SK-N-SH (cell line): ENCODE data around the gene SLC2A14. TPM values are rescaled to one million over a fixed set of nuclear protein-coding genes. Genes with fewer than 3 reads are reported as not detected.
"Not testable (repeated sequence)": the region's sequence is repeated elsewhere in the genome, so short reads cannot be mapped to it uniquely, and the experiment has no call there.

Source experiments
- CTCF ChIA-PET: fragments of 300-600, 350-600 bp; formaldehyde crosslinking; extraction: SDS; loops from one replicate; lab custom pipeline; 2021; lab: Yijun Ruan, JAX
- POLR2A ChIA-PET: fragments of 350-600 bp; sonication (Branson Sonifier 250); formaldehyde crosslinking; extraction: SDS; loops from one replicate; lab custom pipeline; 2020; ENCODE audit warnings: antibody characterized with exemption, inconsistent platforms; lab: Yijun Ruan, JAX
- DNase-seq: peaks from one replicate; pipeline ENCODE4 v3.0.0; 2012
- H2AFZ ChIP-seq: fragments of 200-600 bp; sonication (generic); 2 replicates; pipeline ENCODE4 v1.8.1; 2016; ENCODE audit warnings: antibody characterized with exemption, mild to moderate bottlenecking, low read depth
- H3F3A ChIP-seq: fragments of 200-600 bp; sonication (generic); replicated peaks from 2 replicates; pipeline ENCODE3; 2016; ENCODE audit warnings: antibody characterized with exemption, mild to moderate bottlenecking; ENCODE audit not compliant: insufficient read depth
- H3K27ac ChIP-seq, 2 experiments: fragments of 200-500 bp in 1 of 2; fragments of 200-600 bp in 1 of 2; sonication (Bioruptor generic) in 1 of 2; sonication (generic), shearing (Covaris generic) in 1 of 2; 2 replicates each; pipeline versions ENCODE4 v1.5.1 to v1.6.1; 2014 to 2016; ENCODE audit warnings: low read depth in 2 of 2, inconsistent platforms in 1 of 2, low read length in 1 of 2, mild to moderate bottlenecking in 1 of 2, mixed read lengths in 1 of 2
- H3K27me3 ChIP-seq: fragments of 200-600 bp; sonication (generic), shearing (Covaris generic); 2 replicates; pipeline ENCODE4 v1.6.1; 2016; ENCODE audit warnings: mixed run types; ENCODE audit not compliant: insufficient read depth
- H3K36me3 ChIP-seq, 2 experiments: fragments of 200-500 bp in 1 of 2; fragments of 200-600 bp in 1 of 2; sonication (Bioruptor generic) in 1 of 2; sonication (generic) in 1 of 2; replicated peaks in 1 of 2; 2 replicates each; pipeline versions ENCODE3 to v1.5.1; 2014 to 2016; ENCODE audit warnings: low read length in 1 of 2, mild to moderate bottlenecking in 1 of 2; ENCODE audit not compliant: insufficient read depth in 2 of 2, control insufficient read depth in 1 of 2
- H3K4me1 ChIP-seq, 2 experiments: fragments of 200-500 bp in 1 of 2; fragments of 200-600 bp in 1 of 2; sonication (Bioruptor generic) in 1 of 2; sonication (generic), shearing (Covaris generic) in 1 of 2; 2 replicates each; pipeline versions ENCODE4 v1.5.1 to v1.6.1; 2014 to 2016; ENCODE audit warnings: low read depth in 1 of 2, low read length in 1 of 2, mixed run types in 1 of 2; ENCODE audit not compliant: insufficient read depth in 2 of 2, control insufficient read depth in 1 of 2
- H3K4me2 ChIP-seq: fragments of 200-600 bp; sonication (generic), shearing (Covaris generic); 2 replicates; pipeline ENCODE4 v1.6.1; 2017; ENCODE audit warnings: mixed run types
- H3K4me3 ChIP-seq, 2 experiments: fragments of 200-500 bp in 1 of 2; fragments of 200-600 bp in 1 of 2; sonication (Bioruptor generic) in 1 of 2; sonication (generic), shearing (Covaris generic) in 1 of 2; 2 replicates each; pipeline versions ENCODE4 v1.5.1 to v1.8.1; 2014 to 2016; ENCODE audit warnings: low read depth in 2 of 2, inconsistent platforms in 1 of 2, low read length in 1 of 2, mild to moderate bottlenecking in 1 of 2, mixed read lengths in 1 of 2, moderate library complexity in 1 of 2
- H3K79me2 ChIP-seq: fragments of 200-600 bp; sonication (generic); 2 replicates; pipeline ENCODE4 v1.8.1; 2017; ENCODE audit warnings: mild to moderate bottlenecking; ENCODE audit not compliant: insufficient read depth
- H3K9ac ChIP-seq: fragments of 200-600 bp; sonication (generic); 2 replicates; pipeline ENCODE4 v1.6.1; 2017; ENCODE audit warnings: mixed run types
- H3K9me2 ChIP-seq: fragments of 200-600 bp; sonication (generic); 2 replicates; pipeline ENCODE4 v1.6.1; 2017; ENCODE audit warnings: mixed run types
- H3K9me3 ChIP-seq: fragments of 200-600 bp; sonication (generic); 2 replicates; pipeline ENCODE4 v1.6.1; 2017; ENCODE audit warnings: mixed run types, mild to moderate bottlenecking, moderate library complexity
- H4K20me1 ChIP-seq: fragments of 200-600 bp; sonication (generic); 2 replicates; pipeline ENCODE4 v1.6.1; 2017; ENCODE audit warnings: mild to moderate bottlenecking, mixed run types; ENCODE audit not compliant: insufficient read depth
- EP300 ChIP-seq, 2 experiments: IDR thresholded peaks; 2 replicates each; pipeline versions ENCODE4 v1.4.0 to v1.6.1; 2012; ENCODE audit warnings: borderline replicate concordance in 1 of 2, low read depth in 1 of 2, low read length in 1 of 2
- FOXJ3 ChIP-seq: sonication (generic); formaldehyde crosslinking; IDR thresholded peaks from 2 replicates; pipeline ENCODE4 v1.5.1; 2020; ENCODE audit warnings: mild to moderate bottlenecking, missing genetic modification reagents
- GABPA ChIP-seq: IDR thresholded peaks from 2 replicates; pipeline ENCODE4 v1.4.0; 2012; ENCODE audit warnings: low read depth, mild to moderate bottlenecking
- IRF3 ChIP-seq: fragments of 150-350 bp; IDR thresholded peaks from 2 replicates; pipeline ENCODE4 v1.6.1; 2016; ENCODE audit warnings: mild to moderate bottlenecking, low read depth, low read length
- JUND ChIP-seq: IDR thresholded peaks from 2 replicates; pipeline ENCODE4 v1.4.0; 2012
- MAX ChIP-seq: IDR thresholded peaks from 2 replicates; pipeline ENCODE4 v1.4.0; 2012; ENCODE audit warnings: low read depth
- MXI1 ChIP-seq: IDR thresholded peaks from 2 replicates; pipeline ENCODE4 v1.6.1; 2012; ENCODE audit warnings: mild to moderate bottlenecking, low read depth, low read length, improper control_type of control experiment
- PBX3 ChIP-seq: IDR thresholded peaks from 2 replicates; pipeline ENCODE4; 2012
- POLR2AphosphoS5 ChIP-seq: IDR thresholded peaks from 2 replicates; pipeline ENCODE4 v1.6.1; 2012; ENCODE audit warnings: low read depth, low read length
- RCOR1 ChIP-seq: fragments of 150-350 bp; IDR thresholded peaks from 2 replicates; pipeline ENCODE4 v1.6.1; 2017; ENCODE audit warnings: antibody characterized with exemption, low read length
- REST ChIP-seq: IDR thresholded peaks from 2 replicates; pipeline ENCODE4 v1.6.1; 2012; ENCODE audit warnings: mild to moderate bottlenecking, low read depth, low read length, moderate library complexity
- RFX5 ChIP-seq: IDR thresholded peaks from 2 replicates; pipeline ENCODE4 v1.6.1; 2012; ENCODE audit warnings: mild to moderate bottlenecking, improper control_type of control experiment, low read length
- RXRA ChIP-seq: IDR thresholded peaks from 2 replicates; pipeline ENCODE4 v1.4.0; 2012; ENCODE audit warnings: low read depth, mild to moderate bottlenecking, borderline replicate concordance
- SIN3A ChIP-seq: IDR thresholded peaks from 2 replicates; pipeline ENCODE4 v1.6.1; 2012; ENCODE audit warnings: low read depth, mild to moderate bottlenecking, low read length, moderate library complexity, borderline replicate concordance
- SMC3 ChIP-seq: IDR thresholded peaks from 2 replicates; pipeline ENCODE4 v1.6.1; 2012; ENCODE audit warnings: low read depth, low read length, improper control_type of control experiment
- TAF1 ChIP-seq: IDR thresholded peaks from 2 replicates; pipeline ENCODE4 v1.6.1; 2012; ENCODE audit warnings: low read depth, mild to moderate bottlenecking, low read length, moderate library complexity, borderline replicate concordance
- TCF12 ChIP-seq: IDR thresholded peaks from 2 replicates; pipeline ENCODE4 v1.4.0; 2012
- TEAD4 ChIP-seq: IDR thresholded peaks from 2 replicates; pipeline ENCODE4 v1.4.0; 2012; ENCODE audit warnings: mild to moderate bottlenecking, borderline replicate concordance; ENCODE audit not compliant: insufficient read depth
- USF1 ChIP-seq: IDR thresholded peaks from 2 replicates; pipeline ENCODE4 v1.4.0; 2012; ENCODE audit warnings: low read depth, borderline replicate concordance
- YY1 ChIP-seq: IDR thresholded peaks from 2 replicates; pipeline ENCODE4 v1.4.0; 2012; ENCODE audit warnings: low read depth, mild to moderate bottlenecking
- WGBS: methylation state at CpG from one replicate; pipeline ENCODE4 v1.1.6; 2017; ENCODE audit warnings: low lambda C conversion rate; 5-methylcytosine and 5-hydroxymethylcytosine counted together
- polyA plus RNA-seq, 3 experiments: library from polyadenylated mRNA; depleted of rRNA; stranded (reverse); fragments of >200 nt; gene quantifications; 2 replicates each; pipeline ENCODE4 v1.2.3, GENCODE V29; 2012

The SLC2A14 gene
- polyA plus RNA-seq, 1 of the 3 experiments (the other 2 are of a cell fraction) = 0.39 TPM

GRCh38 chr12:7899755-7900154 lies 27.0 kb upstream of the SLC2A14 start:
- no peak for DNase-seq
- H3K4me1 ChIP-seq = no peaks in the 10 kb centered on the region; a peak in 1 of 4 replicates
- no peaks in the 10 kb centered on the region for H3K9me2 ChIP-seq
- H3K36me3 ChIP-seq = no peaks in the 10 kb centered on the region
- H2AFZ ChIP-seq = no peak overlapping the region
- H3K4me3 ChIP-seq = no peak overlapping the region
- H3K9me3 ChIP-seq = no peaks in the 10 kb centered on the region
- 50% methylated on average over 7 of the region's 7 CpGs for WGBS
- H3K27ac ChIP-seq = no peak overlapping the region
- H3K9ac ChIP-seq = no peak overlapping the region
- H3F3A ChIP-seq = no peaks in the 10 kb centered on the region
- no peaks in the 10 kb centered on the region for H3K27me3 ChIP-seq
- no peak overlapping the region for H3K4me2 ChIP-seq
- ChIA-PET POLR2A (no interaction called here), CTCF (no interaction called here)
- TF ChIP-seq FOXJ3 (CRISPR knock-in tag) = no peak
- no peak for TF ChIP-seq EP300 (IDR thresholded peaks at IDR 0.05; ENCODE audit: borderline replicate concordance in 1 of 2, low read depth in 1 of 2, low read length in 1 of 2)
- no peak for TF ChIP-seq USF1
- no peak for TF ChIP-seq JUND
- TF ChIP-seq TEAD4 = no peak
- no peak for TF ChIP-seq PBX3
- TF ChIP-seq YY1 = no peak
- no peak for TF ChIP-seq GABPA
- no peak for TF ChIP-seq TAF1
- TF ChIP-seq TCF12 = no peak
- TF ChIP-seq REST = no peak
- TF ChIP-seq POLR2AphosphoS5 = no peak
- TF ChIP-seq RCOR1 = no peak
- no peak for TF ChIP-seq MAX
- TF ChIP-seq RFX5 = no peak
- no peak for TF ChIP-seq RXRA
- no peak for TF ChIP-seq MXI1
- TF ChIP-seq SMC3 = no peak
- no peak for TF ChIP-seq SIN3A
- TF ChIP-seq IRF3 = no peak
- H4K20me1 ChIP-seq = no peaks in the 10 kb centered on the region
- H3K79me2 ChIP-seq = no peaks in the 10 kb centered on the region

- H4K20me1 ChIP-seq, H3K9me2 ChIP-seq, H3K27me3 ChIP-seq, H2AFZ ChIP-seq, H3K4me3 ChIP-seq, H3K9ac ChIP-seq, DNase-seq, H3K27ac ChIP-seq, H3K9me3 ChIP-seq, H3K36me3 ChIP-seq, H3K4me1 ChIP-seq, H3K79me2 ChIP-seq, CTCF ChIA-PET, H3F3A ChIP-seq, H3K4me2 ChIP-seq, POLR2A ChIA-PET: not testable (repeated sequence)
- WGBS = 51% methylated on average over 4 of the region's 4 CpGs
Observed at GRCh38 chr12:7896726-7897125, 24.0 kb upstream of the SLC2A14 start.
